Measurements from ENCODE around the gene SCYL2.

The SCYL2 gene

DNA sequence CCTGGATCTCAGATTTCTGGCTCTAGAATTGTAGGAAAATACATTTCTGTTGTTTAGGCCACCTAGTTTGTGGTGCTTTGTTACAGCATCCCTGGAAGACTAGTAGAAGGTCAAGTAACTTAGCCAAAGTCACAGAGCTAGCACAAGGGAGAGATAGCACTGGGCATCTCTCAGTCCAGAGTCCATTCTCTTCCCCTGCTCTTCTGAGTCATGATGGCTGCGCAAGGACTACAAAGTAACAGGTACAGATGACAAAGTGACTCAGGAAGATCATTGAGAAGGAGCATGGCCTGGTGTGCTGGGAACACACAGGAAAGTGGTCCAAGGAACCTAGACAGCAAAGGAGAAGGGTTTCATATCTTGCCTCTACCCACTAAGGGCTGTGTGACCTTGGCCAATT is 109.2 kb downstream of the SCYL2 start:
- DNase-seq (ENCODE audit: low spot score), result no peak

DNA sequence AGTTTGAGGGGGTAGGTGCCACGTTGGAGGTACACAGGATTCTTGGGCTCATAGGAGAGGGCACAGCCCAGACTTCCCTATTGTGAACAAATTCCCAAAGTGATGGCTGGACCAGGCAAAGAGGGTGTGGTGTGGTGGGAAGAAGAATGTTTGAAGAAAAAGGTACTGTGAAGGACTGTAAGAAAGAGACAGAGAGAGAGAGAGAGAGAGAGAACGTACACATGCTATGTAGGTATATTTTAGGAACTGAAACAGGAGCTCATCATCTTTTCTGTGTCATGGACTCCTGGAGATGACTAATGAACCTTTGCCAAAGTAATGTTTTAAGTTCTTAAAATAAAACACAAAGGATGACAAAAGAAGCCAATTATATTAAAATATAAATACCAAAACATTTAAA is 114.4 kb downstream of the SCYL2 start:
- DNase-seq (ENCODE audit: low spot score), result no peak

DNA sequence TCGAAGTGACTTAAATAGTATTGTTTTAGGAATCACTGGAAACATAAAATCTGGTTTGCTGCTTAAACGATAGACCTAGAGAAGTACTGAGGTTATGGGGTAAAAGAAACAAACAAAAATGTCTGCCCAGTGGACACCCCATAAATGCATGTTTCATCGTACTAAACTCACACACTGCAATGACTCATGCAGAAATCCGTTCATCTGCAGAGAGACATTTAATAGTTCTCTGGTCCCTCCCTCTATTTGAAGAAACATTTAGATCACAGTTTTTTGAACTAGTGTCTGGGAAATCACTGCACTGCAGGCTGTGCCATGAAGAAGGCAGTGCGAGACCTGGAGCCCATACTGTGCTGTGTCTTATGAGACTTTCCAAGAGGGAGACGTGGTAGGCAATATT is 115.4 kb downstream of the SCYL2 start:
- no peak for DNase-seq (ENCODE audit: low spot score)

DNA sequence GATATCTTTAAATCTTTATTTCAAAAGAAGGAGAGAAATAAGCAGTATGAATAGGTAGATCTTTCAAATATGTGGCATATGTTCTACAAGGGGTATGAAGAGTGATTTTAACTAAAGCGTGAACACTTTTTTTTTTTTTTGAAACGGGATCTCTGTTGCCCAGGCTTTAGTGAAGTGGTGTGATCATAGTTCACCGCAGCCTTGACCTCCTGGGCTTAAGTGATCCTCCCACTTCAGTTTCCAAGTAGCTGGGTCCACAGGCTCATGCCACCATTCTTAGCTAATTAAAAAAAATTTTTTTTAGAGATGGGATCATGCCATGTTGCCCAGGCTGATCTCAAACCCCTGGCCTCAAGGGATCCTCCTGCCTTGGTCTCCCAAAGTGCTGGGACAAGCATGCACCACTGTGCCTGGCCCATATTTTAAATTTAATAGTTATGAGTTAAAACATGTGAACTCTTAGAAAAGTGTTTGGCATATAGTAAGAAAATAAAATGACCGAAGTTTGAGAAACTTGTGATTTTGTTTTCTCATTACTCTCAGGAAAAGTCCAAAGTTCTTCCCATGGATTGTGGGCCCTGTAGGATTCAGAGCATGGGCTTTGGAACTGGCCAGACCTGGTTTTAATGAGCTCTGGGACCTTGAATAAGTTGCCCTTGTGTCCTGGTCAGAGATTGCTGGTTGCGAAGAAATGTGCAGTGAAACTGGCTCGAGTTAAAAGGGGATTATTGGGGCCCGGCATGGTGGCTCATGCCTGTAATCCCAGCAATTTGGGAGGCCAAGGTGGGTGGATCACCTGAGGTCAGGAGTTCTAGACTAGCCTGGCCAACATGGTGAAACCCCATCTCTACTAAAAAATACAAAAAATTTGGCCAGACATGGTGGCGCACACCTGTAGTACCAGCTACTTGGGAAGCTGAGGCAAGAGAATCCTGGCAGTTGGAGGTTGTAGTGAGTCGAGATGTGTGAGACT is 116.9 kb downstream of the SCYL2 start:
- no peak for DNase-seq (ENCODE audit: low spot score)

DNA sequence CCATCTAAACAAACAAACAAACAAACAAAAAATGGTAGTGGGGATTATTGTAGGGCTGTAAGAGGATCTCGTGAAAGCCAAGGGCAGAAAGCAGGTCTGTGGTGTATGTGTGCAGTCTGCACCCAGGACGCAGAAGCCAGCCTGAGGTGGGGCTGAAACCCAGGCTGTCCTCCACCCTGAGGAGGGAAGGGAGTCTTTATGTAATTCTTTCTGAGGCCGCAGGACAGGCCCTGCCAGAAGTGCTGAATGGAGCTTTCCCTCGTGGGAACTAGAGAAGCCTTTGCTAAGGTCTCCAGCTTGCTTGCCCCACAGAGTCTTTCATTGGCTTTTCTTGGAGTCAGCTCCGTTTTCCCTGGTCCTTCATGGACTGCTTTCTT is 117.6 kb downstream of the SCYL2 start:
- DNase-seq (ENCODE audit: low spot score), result no peak

DNA sequence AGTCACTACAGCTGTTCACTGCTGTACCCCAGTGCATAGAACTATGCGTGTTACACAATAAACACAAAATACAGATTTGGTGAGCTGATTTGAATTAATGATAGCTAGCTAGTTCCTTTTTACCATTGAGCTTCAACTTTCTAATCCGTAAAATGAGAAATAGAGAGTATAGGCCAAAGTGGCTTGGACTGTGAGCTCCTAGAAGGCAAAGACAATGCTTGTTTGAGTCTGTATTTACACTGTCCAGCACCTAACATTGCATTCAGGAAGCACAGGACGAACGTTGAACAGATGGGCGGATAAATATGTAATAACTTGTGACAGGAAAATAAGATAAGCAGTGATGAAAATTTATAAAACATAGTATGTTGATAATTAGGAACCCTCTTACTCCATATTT is 121.4 kb downstream of the SCYL2 start:
- DNase-seq (ENCODE audit: low spot score), result no peak

Data from left forelimb (tissue), 1 donor.